ENCODE results near the gene BANF2. TPM values are rescaled to one million over a fixed set of nuclear protein-coding genes. Genes with fewer than 3 reads are reported as not detected.

Gene BANF2
- total RNA-seq, 1 donor from 2014 or later = not detected

- ATAC-seq = no peak
Measured at GRCh38 chr20:17735959-17736621, 36.3 kb downstream of the BANF2 start.

- no peak for ATAC-seq
Measured at GRCh38 chr20:17738154-17738553, 38.4 kb downstream of the BANF2 start.

- ATAC-seq = no peak
Measured at GRCh38 chr20:17741220-17741619, 41.5 kb downstream of the BANF2 start.

- no peak for ATAC-seq
Measured at GRCh38 chr20:17742731-17743130, 43.0 kb downstream of the BANF2 start.

GRCh38 chr20:17743677-17744076 lies 43.9 kb downstream of the BANF2 start:
- ATAC-seq = no peak

- ATAC-seq = peak; percentile 61
Measured at GRCh38 chr20:17747431-17747846, 47.7 kb downstream of the BANF2 start.

GRCh38 chr20:17748279-17748678 lies 48.5 kb downstream of the BANF2 start:
- ATAC-seq = no peak

- ATAC-seq = no peak
Measured at GRCh38 chr20:17749626-17749977, 49.8 kb downstream of the BANF2 start.

GRCh38 chr20:17749978-17750721 lies 50.4 kb downstream of the BANF2 start:
- ATAC-seq = peak; percentile 41

GRCh38 chr20:17750722-17751045 lies 50.9 kb downstream of the BANF2 start:
- ATAC-seq = no peak

GRCh38 chr20:17751640-17752039 lies 51.9 kb downstream of the BANF2 start:
- no peak for ATAC-seq

GRCh38 chr20:17752459-17752858 lies 52.7 kb downstream of the BANF2 start:
- ATAC-seq = no peak

GRCh38 chr20:17753516-17753915 lies 53.8 kb downstream of the BANF2 start:
- ATAC-seq = no peak

GRCh38 chr20:17756529-17756928 lies 56.8 kb downstream of the BANF2 start:
- ATAC-seq = no peak

GRCh38 chr20:17757496-17757895 lies 57.7 kb downstream of the BANF2 start:
- no peak for ATAC-seq

GRCh38 chr20:17758010-17758409 lies 58.2 kb downstream of the BANF2 start:
- ATAC-seq = no peak

- ATAC-seq = no peak
Measured at GRCh38 chr20:17758512-17758911, 58.7 kb downstream of the BANF2 start.

- no peak for ATAC-seq
Measured at GRCh38 chr20:17759449-17759848, 59.7 kb downstream of the BANF2 start.

GRCh38 chr20:17761604-17762003 lies 61.8 kb downstream of the BANF2 start:
- no peak for ATAC-seq

- no peak for ATAC-seq
Measured at GRCh38 chr20:17762243-17762872, 62.6 kb downstream of the BANF2 start.

- no peak for ATAC-seq
Measured at GRCh38 chr20:17762873-17763557, 63.2 kb downstream of the BANF2 start.

- no peak for ATAC-seq
Measured at GRCh38 chr20:17765017-17765416, 65.3 kb downstream of the BANF2 start.

- no peak for ATAC-seq
Measured at GRCh38 chr20:17765584-17765983, 65.8 kb downstream of the BANF2 start.
